Measurements from ENCODE around the gene RDH16. TPM values are rescaled to one million over a fixed set of nuclear protein-coding genes. Genes with fewer than 3 reads are reported as not detected.

RDH16 gene
- total RNA-seq, 1 donor from 2014 or later, result 0.27 TPM

GRCh38 chr12:56908136-56908535, 49.3 kb downstream of the RDH16 start:
- no peak for DNase-seq (ENCODE audit: extremely low spot score, unreplicated experiment)
- Mint-ChIP-seq H3K36me3 (ENCODE audit: unreplicated experiment) (no peaks in the 10 kb centered on the region), H3K27ac (ENCODE audit: unreplicated experiment) (no peak overlapping the region), H3K27me3 (ENCODE audit: unreplicated experiment) (peaks cover 41% of the 10 kb centered on the region), H3K4me3 (ENCODE audit: unreplicated experiment) (no peak overlapping the region), H3K9me3 (ENCODE audit: unreplicated experiment) (peaks cover 6% of the 10 kb centered on the region), H3K4me1 (ENCODE audit: unreplicated experiment) (no peaks in the 10 kb centered on the region)
- no peak for TF ChIP-seq CTCF (IDR thresholded peaks at IDR 0.05)

- DNase-seq (ENCODE audit: extremely low spot score, unreplicated experiment), result no peak
- Mint-ChIP-seq H3K4me1 (ENCODE audit: unreplicated experiment) (no peaks in the 10 kb centered on the region), H3K4me3 (ENCODE audit: unreplicated experiment) (no peak overlapping the region), H3K9me3 (ENCODE audit: unreplicated experiment) (peaks cover 15% of the 10 kb centered on the region), H3K27ac (ENCODE audit: unreplicated experiment) (no peak overlapping the region), H3K36me3 (ENCODE audit: unreplicated experiment) (peaks cover 2% of the 10 kb centered on the region), H3K27me3 (ENCODE audit: unreplicated experiment) (peaks cover 29% of the 10 kb centered on the region)
- no peak for TF ChIP-seq CTCF (IDR thresholded peaks at IDR 0.05)
Observed at GRCh38 chr12:56905852-56906251, 51.6 kb downstream of the RDH16 start.

- H3K9me3 Mint-ChIP-seq (ENCODE audit: unreplicated experiment), result peaks cover 9% of the 10 kb centered on the region
- H3K27me3 Mint-ChIP-seq (ENCODE audit: unreplicated experiment), result peaks cover 21% of the 10 kb centered on the region
- no peaks in the 10 kb centered on the region for H3K4me1 Mint-ChIP-seq (ENCODE audit: unreplicated experiment)
Observed at GRCh38 chr12:56903374-56903773, 54.0 kb downstream of the RDH16 start.

More at GRCh38 chr12:56903374-56903773, 54.0 kb downstream of the RDH16 start:
- peaks cover 2% of the 10 kb centered on the region for H3K36me3 Mint-ChIP-seq (ENCODE audit: unreplicated experiment)
- TF ChIP-seq CTCF (IDR thresholded peaks at IDR 0.05), result no peak
- no peak overlapping the region for H3K4me3 Mint-ChIP-seq (ENCODE audit: unreplicated experiment)
- H3K27ac Mint-ChIP-seq (ENCODE audit: unreplicated experiment), result no peak overlapping the region
- DNase-seq (ENCODE audit: extremely low spot score, unreplicated experiment), result no peak

Other genes with a start within 250 kb of the RDH16 start
- gene NACA, start 232.3 kb downstream of the RDH16 start, total RNA-seq, result 767 and 791 TPM in 2 replicates
- 5.6 and 6.2 TPM in 2 replicates for gene PRIM1, start 205.3 kb downstream of the RDH16 start, total RNA-seq
- gene HSD17B6, start 194.3 kb downstream of the RDH16 start, total RNA-seq, result 1.1 and 1.3 TPM in 2 replicates
- gene SDR9C7, start 23.2 kb downstream of the RDH16 start, total RNA-seq, result not detected in 2 replicates
- gene ZBTB39, start 48.9 kb upstream of the RDH16 start, total RNA-seq, result 6.4 and 7.0 TPM in 2 replicates
- gene TAC3, start 58.9 kb upstream of the RDH16 start, total RNA-seq, result not detected in 2 replicates
- gene MYO1A, start 92.5 kb upstream of the RDH16 start, total RNA-seq, result not detected in 2 replicates
- 12.1 and 14.5 TPM in 2 replicates for gene NEMP1, start 121.2 kb upstream of the RDH16 start, total RNA-seq
- 41.9 and 42.8 TPM in 2 replicates for gene NAB2, start 131.5 kb upstream of the RDH16 start, total RNA-seq
- 154 and 161 TPM in 2 replicates for gene STAT6, start 153.8 kb upstream of the RDH16 start, total RNA-seq
- gene LRP1, start 170.9 kb upstream of the RDH16 start, total RNA-seq, result 591 and 603 TPM in 2 replicates
- gene LRP1-AS, start 190.0 kb upstream of the RDH16 start, total RNA-seq, result not detected in 2 replicates